Panc1 (cell line): ENCODE measurements around the gene CFAP157. TPM values are rescaled to one million over a fixed set of nuclear protein-coding genes. Genes with fewer than 3 reads are reported as not detected.

Experiments
- ATAC-seq: fragments of 200-7000 bp; cut with Tn5 transposase; 2 replicates; pipeline ENCODE4 v1.9.1; 2020; ENCODE audit warnings: mild to moderate bottlenecking, moderate library complexity
- BruUV-seq: library from RNA; stranded (reverse); fragments of 400-500 nt; replicated peaks from 2 replicates; lab custom pipeline; 2021; lab: Mats Ljungman, UMichigan
- CTCF ChIA-PET: fragments of 300-600 bp; sonication (Branson Sonifier 250); formaldehyde crosslinking; loops from one replicate; lab custom pipeline; 2022; ENCODE audit warnings: antibody characterized with exemption; lab: Charles Lee
- POLR2A ChIA-PET: fragments of 300-600 bp; sonication (Branson Sonifier 250); formaldehyde crosslinking; loops from one replicate; lab custom pipeline; 2022; ENCODE audit warnings: antibody characterized with exemption; lab: Charles Lee
- DNase-seq: peaks from one replicate; pipeline ENCODE4 v3.0.0-alpha.2; 2010; ENCODE audit warnings: low read depth, low spot score
- H3K27ac ChIP-seq: 2 replicates; pipeline ENCODE4 v1.5.1; 2011; ENCODE audit warnings: mild to moderate bottlenecking, low read length, inconsistent platforms
- H3K27me3 ChIP-seq: fragments of 200-500 bp; sonication (Bioruptor generic); 2 replicates; pipeline ENCODE4 v1.6.0; 2014; ENCODE audit warnings: low read length, inconsistent platforms; ENCODE audit not compliant: control insufficient read depth, insufficient read depth
- H3K36me3 ChIP-seq: fragments of 200-500 bp; sonication (Bioruptor generic); 2 replicates; pipeline ENCODE4 v1.5.1; 2014; ENCODE audit warnings: inconsistent platforms, mild to moderate bottlenecking, low read length, moderate library complexity; ENCODE audit not compliant: control insufficient read depth, insufficient read depth
- H3K4me1 ChIP-seq: 2 replicates; pipeline ENCODE4 v1.5.1; 2011; ENCODE audit warnings: inconsistent platforms, mild to moderate bottlenecking, low read length, moderate library complexity; ENCODE audit not compliant: control insufficient read depth, insufficient read depth
- H3K4me3 ChIP-seq, 2 experiments: 2 replicates each; pipeline ENCODE4 v1.5.1; 2011 to 2012; ENCODE audit warnings: low read depth in 2 of 2, low read length in 2 of 2, mild to moderate bottlenecking in 2 of 2, inconsistent platforms in 1 of 2, moderate library complexity in 1 of 2
- H3K9me3 ChIP-seq: fragments of 200-500 bp; sonication (Bioruptor generic); 2 replicates; pipeline ENCODE4 v1.5.1; 2014; ENCODE audit warnings: low read depth, mild to moderate bottlenecking, inconsistent platforms, low read length, moderate library complexity; ENCODE audit not compliant: control insufficient read depth, insufficient read depth
- POLR2AphosphoS5 ChIP-seq: IDR thresholded peaks from 2 replicates; pipeline ENCODE4 v1.6.1; 2012; ENCODE audit warnings: mild to moderate bottlenecking, low read depth, low read length, moderate library complexity
- REST ChIP-seq, 2 experiments: IDR thresholded peaks; 2 replicates each; pipeline ENCODE4 v1.6.1; 2011 to 2012; ENCODE audit warnings: low read depth in 2 of 2, control low read depth in 1 of 2, low read length in 1 of 2, mild to moderate bottlenecking in 1 of 2, moderate library complexity in 1 of 2; ENCODE audit not compliant: insufficient read depth in 1 of 2
- SIN3A ChIP-seq: IDR thresholded peaks from 2 replicates; pipeline ENCODE4 v1.6.1; 2012; ENCODE audit warnings: low read depth, mild to moderate bottlenecking, low read length, moderate library complexity, borderline replicate concordance; ENCODE audit not compliant: insufficient read depth
- TCF7L2 ChIP-seq: IDR thresholded peaks from 2 replicates; pipeline ENCODE4 v1.6.1; 2011; ENCODE audit warnings: mild to moderate bottlenecking, low read depth, low read length, inconsistent platforms
- in situ Hi-C: cut with HindIII; loops from 2 replicates; pipeline ENCODE4 v1.10.0; 2016; ENCODE audit warnings: low sequenced_read_pairs, low pct_unique_long_range_greater_than_20kb
- intact Hi-C: fragments of 100-400 bp; cut with micrococcal nuclease; formaldehyde crosslinking; loops from one replicate; pipeline ENCODE4 v1.10.0; 2022; ENCODE audit not compliant: unreplicated experiment
- total RNA-seq: library from RNA; stranded (reverse); gene quantifications from one replicate; pipeline ENCODE4 v1.2.1, GENCODE V29; 2021; ENCODE audit not compliant: unreplicated experiment
- TF ChIP-seq, protein P1 (sequence below): fragments of 450-650 bp; IDR thresholded peaks from 2 replicates; pipeline ENCODE4 v1.5.1; 2017; ENCODE audit warnings: mild to moderate bottlenecking

Gene CFAP157
- total RNA-seq, 1 experiment from 2014 or later = not detected

DNA sequence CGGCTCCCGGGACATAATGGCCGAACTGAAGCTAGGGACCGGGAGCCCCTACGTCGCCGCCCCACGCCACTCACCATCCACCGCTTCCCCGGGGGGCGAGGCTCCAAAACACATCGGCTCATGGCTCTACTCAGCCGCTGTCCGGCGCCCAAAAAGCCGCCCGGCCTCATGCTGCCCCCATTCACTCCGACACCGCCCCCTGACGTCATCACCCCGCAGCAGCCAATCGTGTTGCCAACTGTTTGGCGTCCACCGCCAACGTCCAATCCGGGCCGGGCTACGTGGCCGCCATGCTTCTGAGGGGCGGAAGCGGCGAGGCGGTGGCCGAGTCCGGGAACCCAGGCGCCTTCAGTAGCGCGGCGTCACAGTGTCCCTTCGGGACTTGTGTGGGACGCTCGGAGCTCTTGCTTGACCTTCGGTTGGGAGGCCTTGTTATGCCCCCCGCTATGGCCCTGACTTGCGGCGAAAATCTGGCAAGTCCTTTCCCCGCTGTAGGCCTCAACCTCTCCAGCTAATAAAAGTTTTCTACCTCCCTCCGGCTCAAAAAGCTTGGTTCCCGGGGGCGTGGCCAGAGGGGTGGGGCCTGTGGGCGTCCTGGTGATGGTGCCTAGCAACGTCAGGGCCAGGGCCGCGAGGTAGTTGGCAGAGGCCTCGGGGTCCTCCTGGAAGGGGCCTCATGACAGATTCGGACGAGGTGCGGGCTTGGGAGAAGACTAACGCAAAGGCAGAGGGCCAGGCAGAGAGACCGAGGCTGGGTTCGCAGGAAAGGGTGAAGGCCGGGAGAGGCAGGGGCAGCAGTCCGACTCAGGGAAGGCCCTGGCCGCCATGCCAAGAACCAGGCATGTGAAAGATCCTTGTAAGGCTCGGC lies 8.9 kb downstream of the CFAP157 start, which contains the start of the genes PTRH1 and TTC16:
Gene PTRH1, minus strand, starts transcription at position 194 of the 868 bp plus-strand sequence. Its CDS starts 24 bp downstream, at position 170.
Gene TTC16, plus strand, starts transcription at position 610 of the 868 bp plus-strand sequence. Its CDS starts 67 bp downstream, at position 677.
- POLR2A ChIA-PET = no interaction called here
- peak within 1 kb of the TSS; percentile 75 to 86 for H3K4me3 ChIP-seq
- DNase-seq = peak; percentile 54
- BruUV-seq = no TSS peak
- in situ Hi-C loops (no loop called here), intact Hi-C loops (no loop called here)
- H3K36me3 ChIP-seq = peaks cover 3% of the 10 kb centered on the region; the same call in 1 of the 2 replicates
- peak within 1 kb of the TSS; percentile 54 for H3K27ac ChIP-seq
- H3K9me3 ChIP-seq = no peaks in the 10 kb centered on the region
- TF ChIP-seq SIN3A (peak; percentile 74; the same call in 1 of the 2 replicates), TCF7L2 (no peak), POLR2AphosphoS5 (no peak)
- TF ChIP-seq, protein P1, sequence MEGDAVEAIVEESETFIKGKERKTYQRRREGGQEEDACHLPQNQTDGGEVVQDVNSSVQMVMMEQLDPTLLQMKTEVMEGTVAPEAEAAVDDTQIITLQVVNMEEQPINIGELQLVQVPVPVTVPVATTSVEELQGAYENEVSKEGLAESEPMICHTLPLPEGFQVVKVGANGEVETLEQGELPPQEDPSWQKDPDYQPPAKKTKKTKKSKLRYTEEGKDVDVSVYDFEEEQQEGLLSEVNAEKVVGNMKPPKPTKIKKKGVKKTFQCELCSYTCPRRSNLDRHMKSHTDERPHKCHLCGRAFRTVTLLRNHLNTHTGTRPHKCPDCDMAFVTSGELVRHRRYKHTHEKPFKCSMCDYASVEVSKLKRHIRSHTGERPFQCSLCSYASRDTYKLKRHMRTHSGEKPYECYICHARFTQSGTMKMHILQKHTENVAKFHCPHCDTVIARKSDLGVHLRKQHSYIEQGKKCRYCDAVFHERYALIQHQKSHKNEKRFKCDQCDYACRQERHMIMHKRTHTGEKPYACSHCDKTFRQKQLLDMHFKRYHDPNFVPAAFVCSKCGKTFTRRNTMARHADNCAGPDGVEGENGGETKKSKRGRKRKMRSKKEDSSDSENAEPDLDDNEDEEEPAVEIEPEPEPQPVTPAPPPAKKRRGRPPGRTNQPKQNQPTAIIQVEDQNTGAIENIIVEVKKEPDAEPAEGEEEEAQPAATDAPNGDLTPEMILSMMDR = no peak
- CTCF ChIA-PET = no interaction called here
- H3K27me3 ChIP-seq = no peaks in the 10 kb centered on the region
- ATAC-seq = peak; percentile 97
- H3K4me1 ChIP-seq = peaks cover 11% of the 10 kb centered on the region

- in situ Hi-C loops (no loop called here), intact Hi-C loops (no loop called here)
- Histone ChIP-seq H3K4me1 (peaks cover 12% of the 10 kb centered on the region), H3K27me3 (no peaks in the 10 kb centered on the region), H3K27ac (peak overlapping the region; percentile 52), H3K4me3 (peak overlapping the region in 1 of 2 experiments; percentile 75; a peak in 2 of 4 replicates), H3K9me3 (no peaks in the 10 kb centered on the region), H3K36me3 (peaks cover 3% of the 10 kb centered on the region; the same call in 1 of the 2 replicates)
- DNase-seq (no peak), ATAC-seq (no peak)
- BruUV-seq = no TSS peak
- CTCF ChIA-PET = interaction anchor here (1.0 kb wide), 1 partner anchor 19 kb away, joined by 4 read pairs; the partner anchor contains the start of gene TOR2A
- TF ChIP-seq TCF7L2 = no peak
- TF ChIP-seq POLR2AphosphoS5 = no peak
- TF ChIP-seq, protein P1 = no peak
- TF ChIP-seq SIN3A = no peak
- TF ChIP-seq REST (IDR thresholded peaks at IDR 0.05; ENCODE audit: insufficient read depth in 1 of 2, low read depth in 2 of 2, low read length in 1 of 2) = no peak
- POLR2A ChIA-PET = no interaction called here
Observed at GRCh38 chr9:127716412-127716811, 9.6 kb downstream of the CFAP157 start.
